Adrenal gland (tissue), 5 donors: Measurements from ENCODE around the gene FZD8.

ENCODE experiments used
- CTCF ChIP-seq, 6 experiments: fragments of 450-650 bp in 4 of 6; fragments of 200-600 bp in 2 of 6; sonication (generic) in 1 of 6; IDR thresholded peaks; 1 replicate in 5 of 6; 2 replicates in 1 of 6; pipeline versions ENCODE4 v1.5.1 to v1.8.0; 2016 to 2021; ENCODE audit warnings: antibody characterized with exemption in 6 of 6, mild to moderate bottlenecking in 2 of 6, moderate library complexity in 1 of 6
- POLR2A ChIP-seq, 2 donors: fragments of 450-650 bp; IDR thresholded peaks; one replicate each; pipeline ENCODE4 v1.6.1; 2017; ENCODE audit warnings: antibody characterized with exemption in 2 of 2, mild to moderate bottlenecking in 2 of 2, moderate library complexity in 1 of 2
- donor health status: DM: no; HTN: no; CAD: no.

GRCh38 chr10:35685402-35685801, 43.3 kb upstream of the FZD8 start:
- TF ChIP-seq CTCF (IDR thresholded peaks at IDR 0.05) (no peak), POLR2A (IDR thresholded peaks at IDR 0.05) (no peak)
